MM.1S (cell line): ENCODE measurements around the gene ANO2.

ENCODE experiments used
- DNase-seq: peaks from one replicate; pipeline ENCODE4 v3.0.0-alpha.2; 2015
- H2AFZ ChIP-seq: fragments of 300-600 bp; sonication (generic); 2 replicates; pipeline ENCODE4 v1.6.0; 2016; ENCODE audit warnings: antibody characterized with exemption, low read length
- H3F3A ChIP-seq: fragments of 300-600 bp; sonication (generic); 2 replicates; pipeline ENCODE4 v1.6.1; 2016; ENCODE audit warnings: mild to moderate bottlenecking, antibody characterized with exemption, low read length, moderate library complexity, mixed read lengths; ENCODE audit not compliant: insufficient read depth
- H3K27ac ChIP-seq: fragments of 300-600 bp; sonication (generic); 2 replicates; pipeline ENCODE4 v1.5.1; 2016; ENCODE audit warnings: mild to moderate bottlenecking, low read length
- H3K27me3 ChIP-seq: fragments of 300-600 bp; sonication (generic); replicated peaks from 2 replicates; pipeline ENCODE4 v1.6.0; 2016; ENCODE audit warnings: low read length; ENCODE audit not compliant: insufficient read depth
- H3K36me3 ChIP-seq: fragments of 300-600 bp; sonication (generic); replicated peaks from 2 replicates; pipeline ENCODE4 v1.6.1; 2016; ENCODE audit warnings: mild to moderate bottlenecking, low read length, mixed read lengths; ENCODE audit not compliant: insufficient read depth
- H3K4me1 ChIP-seq: fragments of 300-600 bp; sonication (generic); 2 replicates; pipeline ENCODE4 v1.6.1; 2016; ENCODE audit warnings: low read length, mixed read lengths
- H3K4me2 ChIP-seq: fragments of 300-600 bp; sonication (generic); 2 replicates; pipeline ENCODE4 v1.6.0; 2016; ENCODE audit warnings: low read depth, low read length
- H3K4me3 ChIP-seq: fragments of 300-600 bp; sonication (generic); 2 replicates; pipeline ENCODE4 v1.5.1; 2016; ENCODE audit warnings: low read length, mixed read lengths
- H3K79me2 ChIP-seq: fragments of 300-600 bp; sonication (generic); 2 replicates; pipeline ENCODE4 v1.6.1; 2016; ENCODE audit warnings: mixed run types, low read length, mixed read lengths
- H3K9ac ChIP-seq: fragments of 300-600 bp; sonication (generic); 2 replicates; pipeline ENCODE4 v1.6.1; 2016; ENCODE audit warnings: low read length, mixed read lengths
- H3K9me2 ChIP-seq: fragments of 300-600 bp; sonication (generic); replicated peaks from 2 replicates; pipeline ENCODE4 v1.6.1; 2016; ENCODE audit warnings: mild to moderate bottlenecking, low read length, mixed read lengths; ENCODE audit not compliant: insufficient read depth
- H3K9me3 ChIP-seq: fragments of 300-600 bp; sonication (generic); replicated peaks from 2 replicates; pipeline ENCODE4 v1.6.1; 2016; ENCODE audit warnings: mild to moderate bottlenecking, low read length, mixed read lengths; ENCODE audit not compliant: insufficient read depth
- H4K20me1 ChIP-seq: fragments of 300-600 bp; sonication (generic); 2 replicates; pipeline ENCODE4 v1.6.1; 2016; ENCODE audit warnings: mild to moderate bottlenecking, low read length, moderate library complexity, mixed read lengths; ENCODE audit not compliant: insufficient read depth
- CTCF ChIP-seq: fragments of 300-600 bp; sonication (generic); IDR thresholded peaks from 2 replicates; pipeline ENCODE4 v1.5.1; 2016; ENCODE audit warnings: antibody characterized with exemption, low read length, mixed read lengths
- EZH2 ChIP-seq: fragments of 300-600 bp; sonication (generic); optimal IDR thresholded peaks from 2 replicates; pipeline ENCODE3; 2017; ENCODE audit warnings: low read depth, mild to moderate bottlenecking, antibody characterized with exemption, low read length, mixed read lengths
- EZH2phosphoT487 ChIP-seq: fragments of 300-600 bp; sonication (generic); IDR thresholded peaks from 2 replicates; pipeline ENCODE4 v1.6.1; 2018; ENCODE audit warnings: antibody characterized with exemption, low read length

ANO2 gene

GRCh38 chr12:5706247-5706646 is 238.8 kb downstream of the ANO2 start:
- no peak overlapping the region for H3K4me3 ChIP-seq
- no peaks in the 10 kb centered on the region for H3F3A ChIP-seq
- H3K9me2 ChIP-seq: no peaks in the 10 kb centered on the region
- H3K79me2 ChIP-seq: no peaks in the 10 kb centered on the region
- H3K4me1 ChIP-seq: no peaks in the 10 kb centered on the region
- no peak overlapping the region for H3K9ac ChIP-seq
- no peaks in the 10 kb centered on the region for H3K36me3 ChIP-seq
- H2AFZ ChIP-seq: no peak overlapping the region
- H3K27me3 ChIP-seq: no peaks in the 10 kb centered on the region
- H3K27ac ChIP-seq: no peak overlapping the region
- DNase-seq: no peak
- H3K9me3 ChIP-seq: no peaks in the 10 kb centered on the region
- TF ChIP-seq CTCF (no peak), EZH2 (no peak), EZH2phosphoT487 (no peak)
- H4K20me1 ChIP-seq: no peaks in the 10 kb centered on the region
- no peak overlapping the region for H3K4me2 ChIP-seq

GRCh38 chr12:5705791-5706190 is 239.3 kb downstream of the ANO2 start:
- H3K4me1 ChIP-seq: no peaks in the 10 kb centered on the region
- H3K4me3 ChIP-seq: no peak overlapping the region
- H2AFZ ChIP-seq: no peak overlapping the region
- no peak for DNase-seq
- H3K4me2 ChIP-seq: no peak overlapping the region
- no peak overlapping the region for H3K9ac ChIP-seq
- H3K27me3 ChIP-seq: no peaks in the 10 kb centered on the region
- H4K20me1 ChIP-seq: no peaks in the 10 kb centered on the region
- H3K79me2 ChIP-seq: no peaks in the 10 kb centered on the region
- H3K36me3 ChIP-seq: no peaks in the 10 kb centered on the region
- H3K9me3 ChIP-seq: no peaks in the 10 kb centered on the region
- H3K27ac ChIP-seq: no peak overlapping the region
- no peaks in the 10 kb centered on the region for H3F3A ChIP-seq
- TF ChIP-seq CTCF: no peak
- no peak for TF ChIP-seq EZH2phosphoT487
- TF ChIP-seq EZH2: no peak
- no peaks in the 10 kb centered on the region for H3K9me2 ChIP-seq

GRCh38 chr12:5694759-5695409 is 250.2 kb downstream of the ANO2 start:
- Histone ChIP-seq H3K36me3 (no peaks in the 10 kb centered on the region), H3K4me1 (no peaks in the 10 kb centered on the region), H3K4me2 (no peak overlapping the region), H3K27ac (no peak overlapping the region), H3K9me3 (no peaks in the 10 kb centered on the region), H3F3A (no peaks in the 10 kb centered on the region), H3K27me3 (no peaks in the 10 kb centered on the region), H3K4me3 (no peak overlapping the region), H3K9me2 (no peaks in the 10 kb centered on the region), H3K9ac (no peak overlapping the region), H3K79me2 (no peaks in the 10 kb centered on the region), H4K20me1 (no peaks in the 10 kb centered on the region), H2AFZ (no peak overlapping the region)
- no peak for TF ChIP-seq EZH2
- TF ChIP-seq CTCF: no peak
- no peak for TF ChIP-seq EZH2phosphoT487
- no peak for DNase-seq
